ENCODE measurements around the gene PEX12.
"Not testable (repeated sequence)": the region's sequence is repeated elsewhere in the genome, so short reads cannot be mapped to it uniquely, and the experiment has no call there.

Gene PEX12

GRCh38 chr17:35577830-35578196 lies 558 bp downstream of the PEX12 start:
- no peak for DNase-seq

GRCh38 chr17:35575759-35576158 lies 2.6 kb downstream of the PEX12 start:
- no peak for DNase-seq

GRCh38 chr17:35569405-35569804 lies 9.0 kb downstream of the PEX12 start:
- no peak for DNase-seq

- peak; percentile 42 for DNase-seq
Observed at GRCh38 chr17:35568561-35568960, 9.8 kb downstream of the PEX12 start.

DNA sequence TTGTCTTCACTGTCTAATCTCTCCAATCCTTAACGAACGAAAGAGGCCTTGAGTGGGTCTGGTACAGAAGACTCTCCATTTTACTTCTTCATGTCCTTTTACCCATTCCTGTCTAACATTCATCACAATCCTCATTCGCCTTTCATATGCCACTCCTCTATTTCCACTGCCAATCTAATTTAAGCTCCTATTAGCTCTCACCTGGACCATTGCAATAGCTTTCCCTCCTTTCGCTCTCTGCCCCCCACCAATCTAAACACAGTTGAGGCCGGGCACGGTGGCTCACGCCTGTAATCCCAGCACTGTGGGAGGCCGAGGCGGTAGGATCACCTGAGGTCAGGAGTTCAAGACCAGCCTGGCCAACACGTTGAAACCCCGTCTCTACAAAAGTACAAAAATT lies 11.4 kb downstream of the PEX12 start:
- no peak for DNase-seq

- DNase-seq = not testable (repeated sequence)
Observed at GRCh38 chr17:35563181-35563580, 15.2 kb downstream of the PEX12 start.

GRCh38 chr17:35560703-35561102 lies 17.7 kb downstream of the PEX12 start, which contains the start of gene SLFN14:
TSS of gene SLFN14 (minus strand) at chr17:35560819. CDS start at chr17:35558062, 2,757 bp downstream.
- no peak for DNase-seq

- DNase-seq = no peak
Observed at GRCh38 chr17:35559495-35560210, 18.7 kb downstream of the PEX12 start.

- DNase-seq = no peak
Observed at GRCh38 chr17:35557353-35557752, 21.0 kb downstream of the PEX12 start.

- no peak for DNase-seq
Observed at GRCh38 chr17:35555691-35556090, 22.7 kb downstream of the PEX12 start.

- no peak for DNase-seq
Observed at GRCh38 chr17:35554668-35555067, 23.7 kb downstream of the PEX12 start.

DNA sequence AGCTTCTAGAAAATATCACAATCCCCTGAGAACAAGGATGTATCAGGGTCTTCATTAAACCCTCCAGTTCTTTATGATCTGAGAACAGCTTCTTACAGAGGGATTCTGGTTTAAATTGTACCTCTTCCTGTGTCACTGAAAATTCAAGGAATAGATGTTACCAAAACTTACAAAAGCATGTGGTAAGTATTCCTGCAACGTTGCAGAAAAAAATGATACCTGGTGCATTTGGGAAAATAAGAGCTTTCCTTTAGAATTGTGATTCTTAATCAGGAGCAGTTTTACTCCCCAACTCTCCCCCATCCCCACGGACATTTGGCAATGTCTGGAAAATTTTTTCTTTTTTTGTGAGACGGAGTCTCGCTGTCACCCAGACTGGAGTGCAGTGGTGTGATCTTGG lies 25.1 kb downstream of the PEX12 start:
- no peak for DNase-seq

DNA sequence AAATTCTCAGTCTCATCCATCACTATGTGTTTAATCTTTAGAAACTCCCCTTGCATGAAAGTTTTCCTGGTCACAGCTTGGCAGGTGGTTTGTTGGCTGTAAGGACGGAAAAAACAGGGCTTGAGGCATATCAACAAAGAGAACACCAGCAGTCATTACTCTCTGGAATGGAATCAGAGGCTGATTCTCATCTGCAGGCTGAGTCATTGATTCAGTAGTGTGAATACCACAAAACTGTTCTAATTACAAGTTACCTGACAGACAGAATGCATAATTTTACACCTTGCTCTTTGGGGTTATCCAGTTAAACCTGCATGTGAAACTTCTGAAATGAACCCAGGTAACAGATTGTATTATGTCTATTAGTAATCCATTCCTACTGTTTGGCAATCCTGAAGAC lies 29.4 kb downstream of the PEX12 start:
- DNase-seq = no peak

GRCh38 chr17:35548208-35548810 lies 30.1 kb downstream of the PEX12 start:
- DNase-seq = no peak

DNA sequence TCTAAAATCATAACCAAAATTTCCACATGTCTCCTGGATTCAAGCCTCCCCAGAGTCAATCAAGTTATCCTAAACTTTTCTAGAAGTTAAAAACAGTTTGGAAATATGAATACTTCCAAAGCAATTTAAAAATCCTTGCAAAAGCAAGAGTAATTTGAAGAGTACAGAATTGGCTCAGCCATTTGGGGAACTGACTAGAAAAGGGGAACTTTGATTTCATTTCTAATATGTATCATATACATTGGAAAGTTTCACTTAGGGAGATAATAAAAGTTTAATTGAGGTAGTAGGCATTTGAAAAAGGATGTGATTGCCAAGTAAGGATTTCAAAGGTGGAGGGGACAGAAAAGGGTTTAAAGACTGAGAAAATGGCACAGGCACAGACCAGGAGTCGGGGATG lies 31.9 kb downstream of the PEX12 start:
- no peak for DNase-seq

- no peak for DNase-seq
Observed at GRCh38 chr17:35545150-35545549, 33.2 kb downstream of the PEX12 start.

DNA sequence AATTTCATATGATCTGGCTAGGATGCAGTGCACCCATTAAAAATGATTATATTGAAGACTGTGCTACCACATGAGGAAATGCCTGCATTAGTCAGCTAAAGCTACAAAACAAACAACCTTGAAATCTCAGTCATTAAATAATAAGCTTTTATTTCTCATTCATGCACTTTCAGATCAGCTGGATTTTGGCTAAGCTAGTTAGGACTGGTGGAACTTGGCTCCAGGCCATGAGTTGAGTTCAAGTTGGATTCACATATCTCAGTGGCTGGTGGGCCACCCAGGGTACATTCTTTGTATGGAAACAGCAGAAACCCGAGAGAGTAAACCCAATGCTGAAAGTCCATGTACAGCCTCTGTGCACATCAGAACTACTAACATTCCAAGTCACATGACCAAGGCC lies 34.5 kb downstream of the PEX12 start:
- no peak for DNase-seq

- no peak for DNase-seq
Observed at GRCh38 chr17:35542990-35543389, 35.4 kb downstream of the PEX12 start.

GRCh38 chr17:35541434-35541833 lies 36.9 kb downstream of the PEX12 start:
- no peak for DNase-seq

DNA sequence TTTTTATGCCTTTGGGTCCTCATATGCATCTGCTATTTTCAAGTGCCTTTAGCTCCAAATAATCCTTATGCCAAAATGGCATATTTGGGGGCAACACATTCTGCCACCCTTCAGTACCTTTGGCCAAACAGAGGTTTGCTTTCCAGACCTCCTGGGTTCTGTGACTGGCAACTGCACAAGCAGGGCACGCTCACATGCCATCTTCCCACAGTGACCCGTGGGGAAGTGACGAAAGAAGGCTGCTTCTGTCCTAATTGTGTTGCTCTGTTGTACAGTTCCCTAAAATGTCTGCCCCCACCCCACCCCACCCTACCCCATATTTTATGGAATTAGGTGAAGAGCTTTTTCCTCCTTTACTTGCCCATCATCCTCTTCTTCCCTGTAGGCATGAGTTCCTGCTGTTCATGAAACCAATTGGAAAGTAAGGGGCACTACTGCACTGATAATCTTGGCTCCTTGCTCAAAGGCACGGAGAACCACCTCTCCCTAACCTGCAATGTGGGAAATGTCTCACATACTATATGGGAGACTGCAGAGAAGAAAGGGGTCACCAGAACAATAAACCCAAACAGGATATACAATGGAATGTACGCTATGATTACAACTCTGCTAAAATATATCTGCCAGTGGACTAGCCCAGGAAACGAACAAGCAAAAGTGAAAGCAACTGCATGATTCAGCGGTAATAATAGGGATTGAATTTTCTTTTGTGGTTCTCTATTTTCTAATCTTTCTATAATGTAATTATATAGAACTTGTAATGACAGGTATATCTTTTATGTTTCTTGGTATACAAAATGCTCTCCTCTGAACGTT lies 37.6 kb downstream of the PEX12 start:
- DNase-seq = peak; percentile 58

DNA sequence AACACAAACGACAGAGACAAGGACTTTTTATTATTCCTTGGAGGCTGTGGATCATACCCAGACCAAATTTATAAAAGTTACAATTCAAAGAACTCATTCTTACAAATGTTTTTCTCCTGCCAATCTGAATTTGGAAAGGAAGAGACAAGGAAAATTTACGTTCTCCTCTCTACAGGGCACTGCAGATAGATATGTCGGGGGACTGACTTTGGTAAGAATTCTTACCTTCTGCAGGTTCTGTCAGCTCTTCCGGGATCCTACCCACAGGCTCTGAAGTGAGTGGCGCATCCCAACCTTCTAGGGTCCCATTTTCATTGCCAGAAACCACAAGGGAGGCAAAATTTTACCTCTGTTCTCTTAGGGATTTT lies 38.7 kb downstream of the PEX12 start:
- DNase-seq = no peak

DNA sequence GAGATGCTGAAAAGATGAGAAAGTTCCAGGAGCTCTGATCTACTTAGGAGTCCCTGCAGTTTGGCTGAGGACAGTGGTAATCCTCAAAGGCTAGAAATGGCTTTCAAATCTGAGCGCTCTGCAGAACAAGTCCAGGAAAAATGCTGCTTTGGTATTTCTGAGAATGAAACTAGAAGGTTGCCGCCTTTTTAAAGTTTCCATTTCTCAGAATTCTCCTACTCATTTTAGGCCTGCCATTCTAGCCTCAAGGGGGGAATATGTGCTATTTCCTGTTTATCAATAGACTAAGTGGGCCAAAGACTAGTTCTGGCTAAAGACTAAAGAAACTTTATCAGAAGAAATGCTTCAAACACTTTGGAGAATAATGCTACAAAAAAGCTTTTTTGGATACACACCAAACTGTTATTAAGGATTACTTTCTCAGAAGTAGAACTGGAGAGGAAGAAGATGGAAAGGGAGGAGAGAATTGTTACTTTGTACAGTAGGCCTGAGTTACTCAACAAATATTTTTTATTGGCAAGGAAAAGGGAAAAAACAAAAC lies 40.7 kb downstream of the PEX12 start, which contains the start of gene SLFN12L:
Gene SLFN12L (minus strand): TSS at position 78 of the 541 bp plus-strand sequence. CDS start 15,314 bp downstream, outside the sequence.
- DNase-seq = peak; percentile 75

DNA sequence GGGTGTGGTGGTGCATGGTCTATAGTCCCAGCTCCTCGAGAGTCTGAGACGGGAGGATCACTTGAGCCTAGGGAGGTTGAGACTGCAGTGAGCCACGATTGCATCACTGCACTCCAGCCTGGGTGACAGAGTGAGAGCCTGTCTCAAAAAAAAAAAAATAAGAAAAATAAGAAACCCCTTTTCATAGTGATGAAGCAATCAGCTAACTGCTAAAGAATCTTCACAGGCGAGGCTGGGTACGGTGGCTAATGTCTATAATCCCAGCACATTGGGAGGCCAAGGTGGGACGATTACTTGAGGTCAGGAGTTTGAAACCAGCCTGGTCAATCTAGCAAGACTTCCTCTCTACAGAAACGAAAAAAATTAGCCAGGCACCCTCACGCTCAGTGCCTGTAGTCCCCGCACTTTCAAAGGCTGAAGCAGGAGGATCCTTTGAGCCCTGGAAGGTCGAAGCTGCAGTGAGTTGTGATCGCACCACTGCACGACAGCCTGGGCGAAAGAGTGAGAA lies 41.7 kb downstream of the PEX12 start:
- DNase-seq = no peak

Data from CD4-positive, alpha-beta T cell treated with Interleukin-10 for 1 hour (primary cell).